VCaP (cell line): ENCODE measurements around the gene SUCO.

Experiments used
- H3K27ac ChIP-seq: fragments of 450-650 bp; 2 replicates; pipeline ENCODE4 v1.5.1; 2017
- TF ChIP-seq, protein P1 (sequence below): fragments of 450-650 bp; conservative IDR thresholded peaks from 2 replicates; pipeline ENCODE4 v1.5.1; 2017; ENCODE audit warnings: mild to moderate bottlenecking, moderate library complexity

The SUCO gene

GRCh38 chr1:172500207-172500606 is 32.7 kb upstream of the SUCO start:
- TF ChIP-seq, protein P1, sequence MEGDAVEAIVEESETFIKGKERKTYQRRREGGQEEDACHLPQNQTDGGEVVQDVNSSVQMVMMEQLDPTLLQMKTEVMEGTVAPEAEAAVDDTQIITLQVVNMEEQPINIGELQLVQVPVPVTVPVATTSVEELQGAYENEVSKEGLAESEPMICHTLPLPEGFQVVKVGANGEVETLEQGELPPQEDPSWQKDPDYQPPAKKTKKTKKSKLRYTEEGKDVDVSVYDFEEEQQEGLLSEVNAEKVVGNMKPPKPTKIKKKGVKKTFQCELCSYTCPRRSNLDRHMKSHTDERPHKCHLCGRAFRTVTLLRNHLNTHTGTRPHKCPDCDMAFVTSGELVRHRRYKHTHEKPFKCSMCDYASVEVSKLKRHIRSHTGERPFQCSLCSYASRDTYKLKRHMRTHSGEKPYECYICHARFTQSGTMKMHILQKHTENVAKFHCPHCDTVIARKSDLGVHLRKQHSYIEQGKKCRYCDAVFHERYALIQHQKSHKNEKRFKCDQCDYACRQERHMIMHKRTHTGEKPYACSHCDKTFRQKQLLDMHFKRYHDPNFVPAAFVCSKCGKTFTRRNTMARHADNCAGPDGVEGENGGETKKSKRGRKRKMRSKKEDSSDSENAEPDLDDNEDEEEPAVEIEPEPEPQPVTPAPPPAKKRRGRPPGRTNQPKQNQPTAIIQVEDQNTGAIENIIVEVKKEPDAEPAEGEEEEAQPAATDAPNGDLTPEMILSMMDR: no peak
- no peak overlapping the region for H3K27ac ChIP-seq

- H3K27ac ChIP-seq: no peak overlapping the region
- TF ChIP-seq, protein P1: no peak
These were observed 25.2 kb upstream of the SUCO start for GRCh38 chr1:172507741-172508140.

- TF ChIP-seq, protein P1: no peak
- H3K27ac ChIP-seq: no peak overlapping the region
These were observed 22.5 kb upstream of the SUCO start for GRCh38 chr1:172510479-172510878.

- H3K27ac ChIP-seq: peak overlapping the region; percentile 23; the same call in 1 of the 2 replicates
- TF ChIP-seq, protein P1: no peak
These were observed 20.4 kb upstream of the SUCO start for GRCh38 chr1:172512591-172512990.

- peak overlapping the region; percentile 23; the same call in 1 of the 2 replicates for H3K27ac ChIP-seq
- TF ChIP-seq, protein P1: no peak
These were observed 19.5 kb upstream of the SUCO start for GRCh38 chr1:172513479-172513878.

DNA sequence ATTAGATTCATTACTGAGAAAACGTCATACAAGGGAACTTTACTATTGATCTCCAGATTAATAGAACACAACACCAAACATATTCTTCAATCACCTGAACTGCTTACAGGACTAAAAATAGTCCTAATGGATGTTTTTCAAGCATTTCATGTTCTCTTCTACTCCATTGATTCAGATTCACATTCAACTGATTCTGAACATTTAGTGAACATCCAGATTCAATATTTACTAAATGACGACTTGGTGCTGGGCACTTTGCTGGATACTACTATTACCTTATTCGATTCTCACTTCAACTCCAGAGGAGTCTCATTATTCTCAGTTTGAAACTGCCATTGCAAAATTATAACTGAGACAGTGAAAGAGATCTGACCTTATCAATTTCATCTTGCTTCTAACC is 18.8 kb upstream of the SUCO start:
- no peak overlapping the region for H3K27ac ChIP-seq

DNA sequence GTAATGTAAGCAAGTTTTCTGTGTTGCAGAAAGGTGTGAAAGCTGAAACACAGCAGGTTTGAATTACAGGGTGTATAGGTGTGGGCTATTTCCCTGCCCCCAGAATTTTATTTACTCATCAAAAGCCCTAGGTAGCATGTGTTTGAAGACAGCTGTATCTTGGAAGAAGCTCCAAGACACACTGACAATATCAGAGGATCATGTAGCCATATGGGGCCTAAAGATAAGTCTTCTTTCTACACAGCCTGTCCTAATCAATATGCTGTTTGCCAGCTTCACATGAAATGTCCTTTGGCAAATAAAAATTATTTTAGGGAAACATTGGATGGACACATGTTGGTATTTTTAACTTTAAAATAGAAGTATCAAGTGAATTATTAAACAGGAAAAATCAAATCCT is 17.5 kb upstream of the SUCO start:
- TF ChIP-seq, protein P1: no peak

More for the DNA sequence above, 18.8 kb upstream of the SUCO start:
- TF ChIP-seq, protein P1: no peak

More for the DNA sequence above, 17.5 kb upstream of the SUCO start:
- H3K27ac ChIP-seq: no peak overlapping the region
